LNCAP (cell line): ENCODE data around the gene FAT4.

Experiments
- CTCF ChIP-seq: fragments of 450-650 bp; IDR thresholded peaks from 2 replicates; pipeline ENCODE4 v1.5.1; 2017; ENCODE audit warnings: mild to moderate bottlenecking

The FAT4 gene

DNA sequence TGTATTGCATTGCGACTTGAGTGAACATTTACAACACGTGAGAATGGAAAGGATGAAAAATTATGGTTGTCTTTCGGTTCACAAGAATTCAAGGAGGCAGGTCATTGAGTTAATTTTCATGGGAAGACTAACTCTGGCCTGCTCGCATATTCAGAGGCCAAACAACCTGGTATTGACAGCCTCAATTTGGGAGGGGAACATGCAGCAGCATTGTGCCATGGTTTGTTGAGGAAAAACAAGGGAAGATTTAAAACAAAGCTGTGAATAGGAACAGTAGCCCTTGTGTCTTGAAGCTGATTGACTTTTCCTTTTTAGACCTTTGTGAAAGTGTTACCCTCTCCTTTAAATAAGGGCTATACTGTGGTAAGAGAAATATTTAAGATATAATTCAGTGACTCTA, 31.9 kb downstream of the FAT4 start:
- no peak for TF ChIP-seq CTCF

- TF ChIP-seq CTCF, result no peak
These were observed 35.8 kb downstream of the FAT4 start for GRCh38 chr4:125350470-125351135.

DNA sequence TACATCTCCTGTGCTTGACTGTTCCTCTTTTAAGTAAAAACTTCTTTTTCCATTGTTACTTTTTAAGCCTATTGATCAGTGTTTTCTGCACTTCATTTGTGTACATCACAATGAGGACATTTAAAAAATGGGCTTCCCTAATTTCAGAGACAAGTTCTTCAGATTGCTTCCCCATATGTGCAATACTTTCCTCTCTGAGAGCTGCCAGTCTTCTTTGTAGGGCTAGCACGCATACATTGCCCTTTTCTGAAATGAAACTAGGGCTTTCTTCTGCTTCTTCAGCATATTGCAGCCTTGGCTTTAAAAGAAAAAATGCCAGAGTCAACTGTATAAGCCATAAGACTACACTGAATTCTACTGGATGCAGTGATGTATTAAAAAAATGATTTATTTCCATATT, 37.8 kb downstream of the FAT4 start:
- no peak for TF ChIP-seq CTCF

- TF ChIP-seq CTCF, result no peak
These were observed 38.4 kb downstream of the FAT4 start for GRCh38 chr4:125353131-125353530.

GRCh38 chr4:125355791-125356190, 41.0 kb downstream of the FAT4 start:
- TF ChIP-seq CTCF, result no peak

DNA sequence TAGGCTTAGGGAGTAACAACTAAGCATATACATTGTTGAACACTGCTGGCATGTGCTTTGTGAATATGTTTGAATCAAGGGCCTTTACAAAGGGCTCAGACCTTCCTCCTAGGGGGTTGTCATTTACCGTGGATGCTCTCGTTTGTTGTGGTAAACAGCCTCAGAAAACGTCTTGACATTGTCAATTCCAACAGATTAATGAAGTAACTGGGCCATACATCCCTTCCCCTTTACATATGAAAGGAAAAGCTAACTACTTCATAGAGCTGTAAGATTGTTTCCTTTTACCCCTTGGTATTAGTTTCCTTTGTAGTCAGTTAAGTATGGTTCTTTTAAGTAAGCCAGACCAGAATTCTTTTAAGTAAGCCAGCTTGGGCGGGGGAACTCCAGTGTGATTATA, 42.9 kb downstream of the FAT4 start:
- no peak for TF ChIP-seq CTCF

DNA sequence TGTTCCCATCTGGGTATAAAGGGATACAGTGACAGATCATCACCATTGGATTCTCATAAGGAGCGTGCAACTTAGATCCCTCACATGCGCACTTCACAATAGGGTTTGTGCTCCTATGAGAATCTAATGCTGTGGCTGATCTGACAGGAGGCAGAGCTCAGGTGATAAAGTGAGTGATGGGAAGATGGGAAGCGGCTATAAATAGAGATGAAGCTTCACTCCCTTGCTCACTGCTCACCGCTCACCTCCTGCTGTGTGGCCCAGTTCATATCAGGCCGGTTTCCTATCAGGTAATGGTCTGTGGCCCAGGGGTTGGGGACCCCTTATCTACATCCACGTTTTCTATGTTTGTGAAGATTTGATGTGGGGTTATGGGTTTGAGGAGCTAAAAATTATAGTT, 43.7 kb downstream of the FAT4 start:
- TF ChIP-seq CTCF, result no peak

DNA sequence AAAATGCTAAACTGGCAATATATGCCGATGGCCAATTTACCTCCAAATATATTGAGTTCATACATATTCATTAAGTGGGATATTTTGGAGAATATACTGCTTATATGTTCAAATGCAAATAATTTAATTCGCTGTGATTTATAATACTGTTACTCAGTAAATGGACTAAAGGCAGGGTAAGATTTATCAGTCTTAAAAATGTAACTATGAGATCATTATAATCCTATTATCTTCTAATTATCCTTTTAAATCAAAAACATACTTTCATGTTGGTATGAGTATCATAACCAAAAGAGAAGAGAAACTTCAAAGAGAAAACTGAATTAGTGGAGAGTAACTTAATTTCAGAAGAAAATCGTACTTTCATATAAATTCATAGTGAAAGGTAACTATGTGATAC, 44.6 kb downstream of the FAT4 start:
- TF ChIP-seq CTCF, result no peak
